Measurements from ENCODE around the gene SRM.

DNA sequence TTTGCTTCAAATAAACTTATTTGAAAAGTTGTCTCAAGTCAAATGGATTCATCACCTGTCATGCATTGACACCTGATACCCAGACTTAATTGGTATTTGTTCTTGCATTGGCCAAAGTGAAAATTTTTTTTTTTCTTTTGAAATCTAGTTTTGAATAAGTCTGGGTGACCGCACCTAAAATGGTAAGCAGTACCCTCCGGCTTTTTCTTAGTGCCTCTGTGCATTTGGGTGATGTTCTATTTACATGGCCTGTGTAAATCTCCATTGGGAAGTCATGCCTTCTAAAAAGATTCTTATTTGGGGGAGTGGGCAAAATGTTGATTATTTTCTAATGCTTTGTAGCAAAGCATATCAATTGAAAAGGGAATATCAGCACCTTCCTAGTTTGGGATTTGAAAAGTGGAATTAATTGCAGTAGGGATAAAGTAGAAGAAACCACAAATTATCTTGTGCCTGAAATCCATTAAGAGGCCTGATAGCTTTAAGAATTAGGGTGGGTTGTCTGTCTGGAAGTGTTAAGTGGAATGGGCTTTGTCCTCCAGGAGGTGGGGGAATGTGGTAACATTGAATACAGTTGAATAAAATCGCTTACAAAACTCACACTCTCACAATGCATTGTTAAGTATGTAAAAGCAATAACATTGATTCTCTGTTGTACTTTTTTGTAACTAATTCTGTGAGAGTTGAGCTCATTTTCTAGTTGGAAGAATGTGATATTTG lies 35.5 kb downstream of the SRM start:
- TF ChIP-seq, protein P1, sequence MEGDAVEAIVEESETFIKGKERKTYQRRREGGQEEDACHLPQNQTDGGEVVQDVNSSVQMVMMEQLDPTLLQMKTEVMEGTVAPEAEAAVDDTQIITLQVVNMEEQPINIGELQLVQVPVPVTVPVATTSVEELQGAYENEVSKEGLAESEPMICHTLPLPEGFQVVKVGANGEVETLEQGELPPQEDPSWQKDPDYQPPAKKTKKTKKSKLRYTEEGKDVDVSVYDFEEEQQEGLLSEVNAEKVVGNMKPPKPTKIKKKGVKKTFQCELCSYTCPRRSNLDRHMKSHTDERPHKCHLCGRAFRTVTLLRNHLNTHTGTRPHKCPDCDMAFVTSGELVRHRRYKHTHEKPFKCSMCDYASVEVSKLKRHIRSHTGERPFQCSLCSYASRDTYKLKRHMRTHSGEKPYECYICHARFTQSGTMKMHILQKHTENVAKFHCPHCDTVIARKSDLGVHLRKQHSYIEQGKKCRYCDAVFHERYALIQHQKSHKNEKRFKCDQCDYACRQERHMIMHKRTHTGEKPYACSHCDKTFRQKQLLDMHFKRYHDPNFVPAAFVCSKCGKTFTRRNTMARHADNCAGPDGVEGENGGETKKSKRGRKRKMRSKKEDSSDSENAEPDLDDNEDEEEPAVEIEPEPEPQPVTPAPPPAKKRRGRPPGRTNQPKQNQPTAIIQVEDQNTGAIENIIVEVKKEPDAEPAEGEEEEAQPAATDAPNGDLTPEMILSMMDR (conservative IDR thresholded peaks at IDR 0.05; ENCODE audit: low read length) = no peak
- no peak for TF ChIP-seq EZH2phosphoT487 (IDR thresholded peaks at IDR 0.05; ENCODE audit: borderline replicate concordance, low read depth, low read length)

Data from OCI-LY7 (cell line).